SIG-M5 treated with dmso at 0.1 percent for 504 hours (cell line): ENCODE results near the gene PARVG.

ENCODE experiments used
- DNase-seq: peaks from one replicate; lab custom pipeline; 2025; ENCODE audit not compliant: unreplicated experiment; lab: John Stamatoyannopoulos, UW

Gene PARVG

DNA sequence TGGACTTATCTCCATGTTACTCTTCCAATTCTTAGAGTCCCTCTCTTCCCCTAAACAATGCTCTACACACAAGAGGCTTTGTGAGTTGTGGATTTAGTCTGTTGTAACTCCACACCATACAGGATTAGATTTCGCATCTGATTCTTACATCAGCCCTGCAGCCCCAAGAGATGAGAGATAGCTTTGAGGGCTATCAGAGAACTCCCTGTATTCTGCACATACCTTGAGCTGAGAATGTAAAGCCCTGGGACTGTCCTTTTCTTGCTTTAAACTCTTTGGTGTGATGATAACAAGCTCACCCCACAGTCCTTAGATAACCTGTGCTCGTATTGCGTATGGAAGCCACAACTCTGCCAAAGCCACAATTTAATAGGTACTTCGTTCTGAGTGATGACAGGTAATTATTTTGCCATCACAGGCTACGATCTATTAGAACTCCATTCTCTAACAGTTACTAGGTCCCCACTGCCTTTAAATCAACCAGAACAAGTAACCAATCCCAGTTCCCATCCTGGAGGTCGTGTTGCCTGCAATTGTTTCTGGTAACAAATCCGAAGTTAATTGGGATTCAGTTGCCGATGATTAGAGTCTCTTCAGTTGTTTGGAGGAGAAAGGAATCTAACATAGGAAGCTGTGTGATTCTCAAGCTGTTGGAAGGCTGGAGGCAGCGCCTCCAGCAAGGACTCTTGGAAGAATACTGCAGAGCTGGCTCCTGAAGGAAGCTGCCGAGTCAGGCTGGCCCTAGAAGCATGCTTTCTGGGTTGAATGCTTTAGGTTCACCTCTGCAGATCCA lies 1.3 kb upstream of the PARVG start:
- DNase-seq: peak; percentile 20

DNA sequence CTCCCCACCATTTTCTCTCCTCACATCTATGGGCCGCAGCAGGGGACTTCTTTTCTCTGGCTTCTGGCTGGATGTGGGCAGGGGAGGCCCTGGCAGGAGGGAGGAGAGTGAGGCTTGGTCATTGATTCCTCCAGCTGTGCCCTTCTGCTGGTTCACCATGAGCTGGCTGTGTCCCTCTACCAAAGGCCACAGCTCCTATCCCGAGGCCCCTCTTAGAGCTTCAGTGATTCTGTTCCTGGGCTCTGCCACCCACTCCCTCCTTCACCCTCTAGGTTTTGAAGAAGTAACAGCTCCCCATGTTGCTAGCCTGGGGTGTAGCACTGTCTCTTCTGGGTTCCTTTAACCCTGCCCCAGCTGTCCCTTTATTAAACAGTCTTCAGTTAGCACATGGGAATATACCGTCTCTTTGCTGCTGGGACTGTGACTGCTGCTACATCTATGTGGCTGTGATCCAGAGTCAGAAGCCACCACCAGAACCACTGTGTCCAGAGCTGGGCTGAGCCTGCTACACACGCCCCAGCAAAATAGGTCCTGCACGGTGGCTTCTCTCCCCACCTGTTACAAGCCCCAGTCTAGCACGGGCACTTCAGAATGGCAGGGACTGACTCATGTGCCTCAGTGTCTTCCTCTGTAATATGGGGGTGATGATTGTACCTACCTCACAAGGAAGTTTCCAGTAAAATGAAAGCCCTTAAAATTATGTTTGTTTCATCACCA lies 578 bp upstream of the PARVG start:
- DNase-seq: peak; percentile 45

DNA sequence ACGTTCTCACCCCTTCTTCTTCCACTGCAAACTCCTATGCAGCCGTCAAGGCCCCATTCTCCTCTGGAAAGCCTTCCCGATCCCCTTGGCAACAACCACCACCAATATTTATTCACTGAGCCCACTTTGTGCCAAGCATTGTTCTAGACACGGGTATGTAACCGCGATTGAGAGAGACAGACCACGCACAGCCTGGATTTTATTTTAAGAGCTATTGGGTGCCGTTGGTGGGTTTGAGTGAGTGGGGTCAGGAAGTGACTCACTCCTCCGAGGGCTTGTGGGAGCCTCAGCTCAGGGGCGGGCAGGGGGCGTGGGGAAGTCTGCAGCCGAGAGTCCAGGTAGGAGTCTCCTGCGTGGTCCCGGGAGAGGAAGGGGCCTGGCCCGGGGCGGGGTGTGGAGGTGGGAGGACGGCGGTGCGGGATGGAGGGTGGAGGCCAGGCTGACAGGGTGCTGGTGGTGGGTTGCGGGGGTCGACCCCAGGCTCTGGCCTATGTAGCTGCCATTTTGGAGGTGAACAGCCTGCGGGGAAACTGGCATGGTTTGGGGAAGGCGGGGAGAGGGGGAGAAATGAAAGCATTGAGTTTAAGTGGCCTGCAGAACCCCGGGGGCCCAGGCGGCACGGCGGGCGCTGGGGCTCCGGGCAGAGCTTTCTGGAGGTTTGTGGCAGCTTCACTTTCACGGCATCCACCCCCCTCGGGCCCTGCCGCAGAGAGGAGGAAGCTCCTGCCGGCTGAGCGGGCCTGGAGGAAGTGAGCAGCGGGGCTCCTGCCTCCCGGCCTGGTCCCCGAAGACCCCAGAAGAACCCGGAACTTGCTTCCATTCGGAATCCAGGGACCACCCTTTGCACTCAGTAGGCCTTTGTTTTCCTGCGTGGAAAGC lies 547 bp downstream of the PARVG start:
- peak; percentile 84 for DNase-seq

DNA sequence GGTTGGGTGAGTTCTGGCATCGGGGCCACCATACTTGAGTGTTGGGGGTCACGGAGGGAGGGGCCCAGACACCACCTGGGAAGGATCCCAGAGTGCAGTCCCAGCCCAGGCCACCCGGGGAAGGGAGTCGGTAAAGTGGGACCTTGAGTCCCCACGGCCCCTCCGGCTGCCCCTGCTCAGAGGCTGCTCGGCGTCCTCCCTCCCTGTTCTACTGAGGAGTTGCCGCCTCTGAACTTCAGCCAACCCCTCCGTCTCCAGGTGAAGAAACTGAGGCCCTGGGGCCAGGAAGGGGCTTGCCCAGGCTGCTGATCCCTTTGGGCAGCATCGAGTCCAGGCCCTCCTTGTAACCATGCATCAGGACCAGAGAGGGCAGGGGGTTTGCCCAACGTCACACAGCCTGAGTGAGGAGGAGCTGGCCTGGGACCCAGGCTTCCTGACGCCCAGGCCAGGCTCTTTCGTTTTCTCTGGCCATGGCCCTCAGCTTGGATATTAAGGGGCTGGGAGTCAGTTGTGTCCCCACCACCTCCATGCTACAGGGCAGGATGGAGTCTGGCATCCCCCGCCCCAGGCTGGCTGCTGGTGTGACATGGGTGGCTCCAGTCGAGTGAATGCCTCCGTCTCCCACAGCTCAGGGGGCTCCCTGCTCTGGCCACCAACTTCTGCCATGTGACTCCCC lies 1.3 kb downstream of the PARVG start:
- no peak for DNase-seq

DNA sequence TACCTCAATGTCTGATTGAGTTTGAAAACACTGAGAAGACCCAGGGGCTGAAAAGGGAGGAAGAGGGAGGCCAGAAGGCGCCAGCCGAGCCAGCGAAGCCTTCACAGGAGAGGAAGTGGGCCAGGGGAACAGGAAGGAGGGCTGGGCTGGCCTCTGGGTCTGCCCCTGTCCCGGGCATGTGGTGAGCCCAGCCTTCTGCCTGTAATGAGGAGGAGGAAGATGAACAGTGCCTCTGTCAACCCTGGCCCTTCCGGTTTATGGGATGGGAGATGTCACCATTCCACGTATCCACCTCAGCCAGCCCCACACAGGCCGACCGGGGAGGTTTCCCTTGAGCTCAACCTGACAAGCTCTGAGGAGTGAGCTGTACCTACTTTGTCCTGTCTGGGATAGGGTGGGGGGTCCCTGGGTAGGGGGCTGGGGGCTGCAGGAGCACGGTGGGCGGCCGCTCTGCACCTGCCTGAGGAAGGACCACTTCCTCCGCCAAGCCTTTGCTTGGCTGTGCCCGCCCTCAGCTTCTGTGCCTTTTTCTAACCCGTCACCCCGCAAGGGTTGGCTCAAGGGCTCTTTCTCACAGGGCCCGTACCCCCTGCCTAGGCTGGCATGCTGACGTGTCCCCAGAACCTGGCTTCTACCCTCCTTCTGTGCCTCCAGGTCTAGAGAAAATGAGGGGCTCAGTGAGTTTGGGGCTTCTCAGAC lies 2.0 kb downstream of the PARVG start:
- DNase-seq: peak; percentile 85

DNA sequence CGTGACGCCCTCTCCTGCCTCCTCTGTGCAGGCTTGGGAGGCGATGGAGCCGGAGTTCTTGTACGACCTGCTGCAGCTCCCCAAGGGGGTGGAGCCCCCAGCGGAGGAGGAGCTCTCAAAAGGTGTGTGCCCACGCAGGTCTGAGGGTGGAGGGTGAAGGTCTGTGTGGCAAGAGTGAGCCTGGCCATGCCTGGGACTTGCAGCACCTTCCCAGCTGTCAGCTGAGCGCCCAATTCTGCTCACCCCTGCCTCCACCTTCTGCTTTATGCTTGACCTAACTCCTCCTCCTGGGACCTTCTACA lies 2.5 kb downstream of the PARVG start:
- DNase-seq: no peak

DNA sequence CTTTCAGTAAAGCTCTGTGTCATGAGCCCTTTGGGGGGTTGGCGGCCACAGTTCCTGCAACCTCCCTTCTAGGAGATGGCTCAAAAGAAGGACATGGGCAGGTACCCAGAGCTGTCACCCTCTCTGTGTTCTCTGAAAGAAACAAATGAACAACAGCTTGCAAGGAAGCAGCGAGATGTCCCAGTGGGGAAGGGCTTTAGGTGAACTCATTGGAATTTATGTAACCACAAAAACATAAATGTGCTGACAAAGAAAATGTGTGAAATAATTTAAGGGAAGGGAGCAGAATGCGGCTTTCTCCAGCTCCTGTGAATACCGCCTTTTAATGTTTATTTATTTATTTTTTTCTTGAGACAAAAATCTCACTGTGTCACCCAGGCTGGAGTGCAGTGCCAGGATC lies 3.3 kb downstream of the PARVG start:
- DNase-seq: no peak

DNA sequence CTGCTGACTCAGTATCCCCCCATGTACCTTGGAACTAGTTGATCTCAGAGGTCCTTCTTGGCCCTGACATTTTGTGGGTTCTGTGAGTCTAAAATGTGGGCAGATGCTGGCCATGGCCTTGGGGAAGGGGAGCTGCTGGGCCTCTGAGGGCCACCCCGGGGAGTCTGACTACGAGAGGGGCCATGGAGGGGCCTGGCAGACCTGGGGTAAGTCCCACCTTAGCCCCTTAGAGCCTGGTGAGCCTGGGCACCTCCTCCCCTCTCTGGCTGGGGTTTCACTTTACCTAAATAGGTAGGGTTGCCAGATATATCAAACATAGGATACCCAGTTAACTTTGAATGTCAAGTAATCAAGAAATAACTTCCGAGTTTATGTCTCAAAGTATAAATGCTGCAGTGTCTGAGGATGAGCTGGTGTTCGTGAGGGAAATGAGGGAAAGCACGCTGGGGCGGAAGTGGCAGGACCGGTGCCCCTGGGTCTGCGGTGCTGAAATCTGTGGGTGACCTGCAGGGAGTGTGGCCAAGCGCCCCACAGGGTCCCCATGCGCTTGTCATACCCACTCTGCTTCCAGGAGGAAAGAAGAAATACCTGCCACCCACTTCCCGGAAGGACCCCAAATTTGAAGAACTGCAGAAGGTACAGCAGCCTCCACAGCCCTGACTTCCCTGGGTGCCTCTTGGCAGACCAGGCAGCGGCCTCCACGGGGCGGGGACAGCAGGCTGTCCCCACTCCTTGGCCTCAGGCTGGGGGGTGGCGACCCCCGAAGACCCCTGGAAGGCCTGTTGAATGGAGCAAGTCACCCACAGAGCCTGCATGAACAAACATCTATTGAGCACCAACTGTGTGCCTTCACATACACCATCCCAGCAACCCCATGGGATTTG lies 4.8 kb downstream of the PARVG start:
- DNase-seq: no peak

DNA sequence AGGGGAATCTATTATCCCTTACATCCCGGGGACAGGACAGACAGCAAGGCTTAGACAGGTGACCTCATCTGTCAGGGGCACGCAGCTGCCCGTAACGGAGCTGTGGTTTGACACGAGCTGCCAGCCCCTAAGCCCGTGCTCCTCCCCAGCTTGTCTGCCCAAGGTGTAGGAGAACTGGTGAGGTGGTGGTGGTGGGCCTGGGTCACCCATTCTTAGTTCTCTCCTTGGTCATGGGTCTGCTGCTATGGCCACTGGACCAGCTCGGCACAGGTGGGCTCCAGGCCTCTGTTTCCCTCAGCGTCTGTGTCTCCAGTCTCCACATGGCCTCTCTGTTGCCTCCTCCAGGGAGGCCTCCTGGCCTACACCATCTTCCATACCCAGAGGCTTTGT lies 5.4 kb downstream of the PARVG start:
- no peak for DNase-seq

DNA sequence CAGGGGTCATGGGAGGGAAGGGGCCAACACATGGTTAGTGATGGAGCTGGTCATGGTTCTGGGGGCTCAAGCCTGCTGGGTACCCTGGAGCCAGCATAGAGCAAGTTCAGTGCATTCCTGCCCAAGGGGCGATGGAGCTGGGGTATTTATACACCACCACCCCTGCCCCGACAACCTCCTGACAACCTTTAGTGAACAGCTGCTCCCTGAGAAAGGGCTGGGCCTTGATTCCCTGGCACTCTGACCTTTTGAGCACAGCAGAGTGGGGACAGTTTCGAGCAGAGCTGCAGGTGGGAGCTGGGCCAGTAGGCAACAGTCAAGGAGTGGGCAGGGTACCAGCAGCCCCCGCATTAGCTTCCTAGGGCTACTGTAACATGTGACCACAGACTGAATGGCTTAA lies 6.0 kb downstream of the PARVG start:
- DNase-seq: no peak

DNA sequence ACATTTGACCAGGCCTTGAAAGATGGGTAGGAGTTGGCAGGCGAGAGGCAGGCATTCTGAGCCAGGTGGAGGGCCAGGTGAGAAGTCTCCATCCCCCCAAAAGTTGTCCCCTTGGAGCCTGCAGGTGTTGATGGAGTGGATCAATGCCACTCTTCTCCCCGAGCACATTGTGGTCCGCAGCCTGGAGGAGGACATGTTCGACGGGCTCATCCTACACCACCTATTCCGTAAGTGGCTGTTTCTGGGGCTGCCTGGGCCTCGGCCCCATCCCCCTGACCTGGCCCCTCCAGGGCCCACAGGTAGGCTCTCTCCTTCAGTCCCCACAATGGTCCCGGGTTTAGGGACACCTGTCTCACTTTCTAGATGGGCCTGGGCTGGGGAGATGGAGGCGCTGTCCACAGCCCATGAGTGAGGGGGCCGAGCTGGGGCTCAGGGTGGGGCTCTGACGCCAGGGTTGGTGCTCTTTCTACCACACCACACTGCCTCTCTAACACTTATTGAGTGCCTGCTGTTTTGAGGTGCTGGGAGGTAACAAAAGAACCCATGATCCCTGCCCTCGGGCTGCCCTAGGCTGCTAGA lies 7.0 kb downstream of the PARVG start:
- no peak for DNase-seq

DNA sequence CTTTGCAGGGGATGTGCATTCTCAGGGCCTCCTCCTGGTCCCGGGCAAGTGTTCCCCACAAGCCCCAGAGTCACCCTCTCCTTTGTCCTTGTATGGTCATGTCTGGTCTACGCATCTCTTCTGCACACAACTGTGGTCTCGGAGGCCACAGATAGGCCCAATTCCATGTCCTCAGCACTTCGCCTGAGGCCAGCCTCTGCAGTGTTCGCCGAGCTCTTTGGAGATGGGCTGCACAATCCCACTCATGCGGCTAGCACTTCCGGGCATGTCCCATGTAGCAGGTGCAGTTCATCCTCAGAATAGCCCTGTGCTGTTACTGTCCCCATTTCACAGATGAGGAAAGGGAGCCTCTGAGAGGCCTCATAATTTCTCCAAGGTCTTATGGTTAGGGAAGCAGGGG lies 7.6 kb downstream of the PARVG start:
- DNase-seq: no peak

DNA sequence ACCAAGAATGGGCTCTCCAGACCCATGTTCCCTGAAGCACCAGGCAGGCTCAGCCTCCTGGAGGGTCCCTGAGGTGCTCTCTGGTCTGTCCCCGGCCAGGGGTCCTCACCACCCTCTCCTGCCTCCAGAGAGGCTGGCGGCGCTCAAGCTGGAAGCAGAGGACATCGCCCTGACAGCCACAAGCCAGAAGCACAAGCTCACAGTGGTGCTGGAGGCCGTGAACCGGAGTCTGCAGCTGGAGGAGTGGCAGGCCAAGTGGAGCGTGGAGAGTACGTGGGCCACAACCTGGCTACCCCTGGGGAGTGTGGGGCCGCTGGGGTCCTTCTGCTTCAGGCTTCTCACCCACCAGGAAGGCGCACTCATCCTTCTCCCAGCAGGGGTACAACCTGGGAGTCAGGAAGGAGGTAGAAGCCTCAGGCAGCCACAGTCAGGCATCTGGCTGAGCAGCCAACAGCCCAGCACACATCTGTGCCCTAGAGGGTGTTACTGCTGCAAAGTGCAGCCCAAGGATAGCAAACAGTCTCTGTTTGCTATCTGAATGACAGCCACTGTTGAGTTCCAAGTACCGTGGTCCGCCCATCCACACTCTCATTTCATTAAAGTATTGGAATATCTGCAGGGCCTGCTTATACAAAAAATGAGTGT lies 8.4 kb downstream of the PARVG start:
- no peak for DNase-seq

DNA sequence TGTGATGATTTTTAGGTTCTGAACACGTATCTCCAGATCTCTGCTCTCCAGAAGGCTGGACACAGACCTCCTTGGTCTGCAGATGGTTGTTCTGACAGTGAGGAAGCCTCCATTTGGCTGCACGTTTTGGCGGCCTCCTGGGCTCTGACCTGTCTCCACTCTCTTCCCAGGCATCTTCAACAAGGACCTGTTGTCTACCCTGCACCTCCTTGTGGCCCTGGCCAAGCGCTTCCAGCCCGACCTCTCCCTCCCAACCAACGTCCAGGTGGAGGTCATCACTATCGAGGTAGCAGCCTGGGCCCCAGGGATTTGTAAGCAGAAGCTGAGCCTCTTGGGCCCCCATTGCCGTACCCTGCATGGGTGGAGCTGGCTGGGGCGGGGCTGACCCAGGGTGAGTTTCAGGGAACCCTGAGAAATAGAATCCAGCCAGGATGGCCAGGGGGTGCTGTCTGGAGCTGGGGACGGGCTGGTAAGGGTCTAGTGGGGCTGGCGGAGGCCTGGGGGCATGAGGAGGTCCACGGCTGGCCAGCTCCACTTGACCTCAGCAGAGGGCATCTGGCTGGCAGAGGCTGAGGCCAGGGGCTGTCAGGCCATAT lies 9.8 kb downstream of the PARVG start:
- no peak for DNase-seq

DNA sequence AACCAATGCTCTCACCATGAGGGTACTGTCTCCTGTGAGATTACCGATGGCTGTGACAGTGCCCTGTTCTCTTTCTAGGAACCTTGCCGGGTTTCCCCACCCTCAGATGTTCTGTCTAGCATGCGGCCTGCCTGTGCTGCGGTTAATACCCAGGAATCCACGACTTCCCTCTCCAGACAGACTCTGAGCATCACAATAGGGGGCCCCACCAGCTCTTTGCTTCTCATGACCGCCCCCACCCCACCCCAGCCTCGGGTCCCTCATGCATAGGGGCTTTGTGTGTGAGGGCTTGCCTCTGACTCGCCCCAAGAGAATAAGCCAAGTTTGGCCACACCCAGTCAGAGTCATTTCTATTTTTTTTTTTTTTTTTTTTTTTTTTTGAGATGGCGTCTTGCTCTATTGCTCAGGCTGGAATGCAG lies 10.3 kb downstream of the PARVG start:
- DNase-seq: no peak

DNA sequence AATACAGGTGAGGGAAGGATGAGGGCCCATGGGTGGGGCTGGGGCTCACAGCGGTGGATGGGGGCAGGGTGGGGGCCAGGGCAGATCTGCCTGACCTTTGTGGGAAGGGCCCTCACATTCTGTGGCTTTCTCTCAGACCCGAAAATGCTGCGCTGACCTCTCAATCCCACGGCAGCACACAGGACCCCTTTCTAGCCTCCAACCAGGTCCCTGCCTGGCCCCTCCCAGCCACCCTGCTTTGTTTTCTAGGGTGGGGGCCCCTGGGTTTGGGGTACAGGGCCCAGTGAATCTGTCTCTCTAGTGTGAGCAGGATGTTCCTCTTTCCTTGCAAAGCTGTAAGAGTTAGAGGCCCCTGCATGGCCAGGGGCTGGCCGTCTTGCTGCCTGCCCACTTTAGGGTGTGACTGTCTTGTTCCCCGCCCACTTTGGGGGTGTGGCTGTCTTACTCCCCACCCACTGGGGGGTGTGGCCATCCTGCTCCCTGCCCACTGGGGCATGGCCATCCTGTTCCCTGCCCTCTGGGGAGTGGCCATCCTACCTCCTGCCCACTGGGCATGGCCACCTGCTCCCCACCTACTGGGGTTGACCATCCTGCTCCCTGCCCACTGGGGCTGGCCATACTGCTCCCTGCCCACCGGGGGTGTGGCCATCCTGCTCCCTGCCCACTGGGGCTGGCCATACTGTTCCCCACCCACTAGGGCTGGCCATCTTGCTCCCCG lies 11.5 kb downstream of the PARVG start:
- peak; percentile 64 for DNase-seq

DNA sequence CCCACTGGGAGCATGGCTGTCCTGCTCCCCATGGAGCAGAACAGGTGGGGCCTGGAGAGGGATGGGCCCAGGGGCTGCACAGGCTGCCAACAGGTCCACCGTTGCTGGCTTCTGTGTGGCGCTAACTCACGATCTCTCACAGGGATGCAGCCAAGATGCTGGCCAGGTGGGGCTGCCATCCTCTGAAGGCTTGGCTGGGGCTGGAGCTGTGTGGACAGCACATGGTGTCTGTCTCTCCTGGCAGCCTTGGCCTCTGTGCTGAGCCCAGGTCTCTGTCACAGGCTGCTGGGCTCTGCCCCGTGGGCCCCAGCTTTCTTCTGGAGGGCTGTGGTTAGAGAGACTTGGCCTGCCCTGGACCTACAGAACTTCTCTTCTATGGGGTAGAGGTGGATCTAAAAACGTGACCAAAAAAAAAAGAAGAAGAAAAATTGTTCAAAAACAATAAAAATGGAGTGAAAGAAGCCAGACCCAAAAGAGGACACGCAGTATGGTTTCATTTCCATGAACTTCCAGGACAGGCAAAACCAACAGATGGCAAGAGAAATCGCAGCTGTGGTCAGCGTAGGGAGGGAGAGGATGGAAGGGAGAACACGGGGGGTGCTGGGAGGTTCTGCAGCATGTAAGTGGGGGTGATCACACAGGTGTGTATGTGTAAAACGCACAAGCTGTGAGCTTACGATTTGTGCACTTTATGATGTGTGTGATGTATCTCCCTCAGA lies 12.2 kb downstream of the PARVG start:
- DNase-seq: no peak
